Measurements from ENCODE around the gene ITPR3. TPM values are rescaled to one million over a fixed set of nuclear protein-coding genes. Genes with fewer than 3 reads are reported as not detected.

Gene ITPR3
- total RNA-seq, 1 donor from 2014 or later = 4.7 TPM

GRCh38 chr6:33709605-33710295 is 88.6 kb downstream of the ITPR3 start:
- Histone ChIP-seq H3K4me1 (ENCODE audit: control insufficient read depth in 3 of 3, insufficient read depth in 3 of 3, low read length in 3 of 3) (peaks cover 23 to 36% (median 32%) of the 10 kb centered on the region in 3 donors), H3K9me3 (ENCODE audit: control insufficient read depth in 3 of 3, low read length in 3 of 3) (no peaks in the 10 kb centered on the region), H3K4me3 (ENCODE audit: low read length in 3 of 3) (peak overlapping the region in 1 of 3 donors; percentile 90), H3K27me3 (ENCODE audit: control insufficient read depth in 3 of 3, insufficient read depth in 3 of 3, low read length in 3 of 3) (no peaks in the 10 kb centered on the region), H3K27ac (ENCODE audit: low read depth, low read length) (peak overlapping the region; percentile 89), H3K36me3 (ENCODE audit: control insufficient read depth in 3 of 3, insufficient read depth in 3 of 3, low read length in 3 of 3) (peaks cover 5 to 13% (median 7%) of the 10 kb centered on the region in 3 donors), H3K9ac (ENCODE audit: low read depth in 1 of 3, low read length in 3 of 3) (peak overlapping the region in 2 of 3 donors; percentile 59 to 94)

GRCh38 chr6:33710296-33711121 is 89.4 kb downstream of the ITPR3 start:
- peaks cover 5 to 13% (median 7%) of the 10 kb centered on the region in 3 donors for H3K36me3 ChIP-seq (ENCODE audit: control insufficient read depth in 3 of 3, insufficient read depth in 3 of 3, low read length in 3 of 3)
- peak overlapping the region; percentile 81 to 95 (median 90) for H3K4me3 ChIP-seq (ENCODE audit: low read length in 3 of 3)
- H3K4me1 ChIP-seq (ENCODE audit: control insufficient read depth in 3 of 3, insufficient read depth in 3 of 3, low read length in 3 of 3) = peaks cover 23 to 36% (median 32%) of the 10 kb centered on the region in 3 donors
- H3K27me3 ChIP-seq (ENCODE audit: control insufficient read depth in 3 of 3, insufficient read depth in 3 of 3, low read length in 3 of 3) = no peaks in the 10 kb centered on the region
- peak overlapping the region; percentile 80 to 94 (median 91) for H3K9ac ChIP-seq (ENCODE audit: low read depth in 1 of 3, low read length in 3 of 3)
- peak overlapping the region; percentile 89 for H3K27ac ChIP-seq (ENCODE audit: low read depth, low read length)
- H3K9me3 ChIP-seq (ENCODE audit: control insufficient read depth in 3 of 3, low read length in 3 of 3) = no peaks in the 10 kb centered on the region

DNA sequence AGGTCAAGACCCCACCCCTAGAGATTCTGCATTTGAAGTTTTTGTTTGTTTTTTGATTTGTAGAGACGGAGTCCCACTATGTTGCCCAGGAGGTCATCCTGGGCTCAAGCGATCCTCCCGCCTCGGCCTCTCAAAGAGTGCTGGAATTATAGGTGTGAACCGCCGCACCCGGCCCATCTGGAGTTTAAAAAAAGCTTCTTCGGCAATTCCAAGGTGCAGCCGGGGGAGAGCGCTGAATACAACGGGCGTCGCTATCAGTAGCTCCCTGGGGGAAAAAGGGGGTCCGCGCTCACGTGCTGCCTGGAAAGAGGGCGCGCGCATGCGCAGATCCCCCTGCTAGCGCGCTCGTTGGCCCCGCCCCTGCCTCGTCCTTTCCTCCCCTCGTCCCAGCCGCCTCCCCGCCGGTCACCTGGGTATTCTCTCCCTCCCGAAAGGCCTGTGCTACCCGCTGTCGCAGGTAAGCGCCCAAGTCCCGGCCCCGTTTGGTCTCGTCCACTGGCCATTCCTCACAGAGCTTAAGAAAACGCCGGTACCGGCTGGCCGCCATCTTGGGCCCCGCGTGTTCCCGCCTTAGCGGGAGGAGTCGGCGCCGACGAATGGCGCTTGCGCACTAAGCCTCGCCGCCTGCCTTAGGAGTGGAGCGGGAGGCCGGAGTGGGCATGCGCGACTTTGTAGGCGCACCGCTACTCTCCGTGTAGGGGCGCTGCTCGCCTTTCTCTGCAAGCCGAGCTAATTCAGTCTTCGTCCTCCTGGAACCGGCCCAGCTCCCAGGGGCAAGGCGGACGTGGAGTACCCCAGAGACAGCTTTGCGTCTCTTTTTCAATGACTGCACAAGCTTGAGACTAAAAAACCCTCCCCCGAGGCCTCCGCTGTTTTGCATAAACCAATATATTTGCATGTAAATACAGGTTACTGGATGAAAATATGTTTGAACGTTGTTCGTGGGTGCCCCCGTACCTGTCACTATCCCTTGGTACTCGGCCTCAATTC is 90.3 kb downstream of the ITPR3 start, which contains the start of gene UQCC2:
Gene UQCC2, minus strand, starts transcription at position 561 of the 990 bp plus-strand sequence. Its CDS starts 14 bp downstream, at position 547.
- peaks cover 23 to 36% (median 32%) of the 10 kb centered on the region in 3 donors for H3K4me1 ChIP-seq (ENCODE audit: control insufficient read depth in 3 of 3, insufficient read depth in 3 of 3, low read length in 3 of 3)
- no peaks in the 10 kb centered on the region for H3K9me3 ChIP-seq (ENCODE audit: control insufficient read depth in 3 of 3, low read length in 3 of 3)
- H3K36me3 ChIP-seq (ENCODE audit: control insufficient read depth in 3 of 3, insufficient read depth in 3 of 3, low read length in 3 of 3) = peaks cover 5 to 13% (median 5%) of the 10 kb centered on the region in 3 donors
- peak within 1 kb of the TSS; percentile 81 to 95 (median 90) for H3K4me3 ChIP-seq (ENCODE audit: low read length in 3 of 3)
- H3K9ac ChIP-seq (ENCODE audit: low read depth in 1 of 3, low read length in 3 of 3) = peak within 1 kb of the TSS; percentile 80 to 94 (median 91)
- H3K27ac ChIP-seq (ENCODE audit: low read depth, low read length) = peak within 1 kb of the TSS; percentile 89
- no peaks in the 10 kb centered on the region for H3K27me3 ChIP-seq (ENCODE audit: control insufficient read depth in 3 of 3, insufficient read depth in 3 of 3, low read length in 3 of 3)

DNA sequence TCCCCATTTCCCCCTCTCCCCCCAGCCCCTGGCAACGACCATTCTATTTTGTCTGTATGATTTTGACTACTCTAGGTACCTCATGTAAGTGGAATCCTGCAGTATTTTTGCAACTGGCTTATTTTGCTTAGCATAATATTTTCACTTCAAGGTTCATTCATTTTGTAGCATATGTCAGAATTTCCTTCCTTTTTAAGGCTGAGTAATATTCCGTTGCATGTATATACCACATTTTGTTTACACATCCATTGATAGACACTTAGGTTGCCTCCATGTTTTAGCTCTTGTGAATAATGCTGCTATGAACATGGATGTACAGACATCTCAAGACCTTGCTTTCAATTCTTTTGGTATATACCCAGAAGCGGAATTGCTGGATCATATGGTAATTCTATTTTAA is 91.8 kb downstream of the ITPR3 start:
- Histone ChIP-seq H3K4me1 (ENCODE audit: control insufficient read depth in 3 of 3, insufficient read depth in 3 of 3, low read length in 3 of 3) (peaks cover 23 to 43% (median 34%) of the 10 kb centered on the region in 3 donors), H3K36me3 (ENCODE audit: control insufficient read depth in 3 of 3, insufficient read depth in 3 of 3, low read length in 3 of 3) (peaks cover 2 to 13% (median 4%) of the 10 kb centered on the region in 3 donors), H3K9me3 (ENCODE audit: control insufficient read depth in 3 of 3, low read length in 3 of 3) (no peaks in the 10 kb centered on the region), H3K9ac (ENCODE audit: low read depth in 1 of 3, low read length in 3 of 3) (no peak overlapping the region), H3K4me3 (ENCODE audit: low read length in 3 of 3) (no peak overlapping the region), H3K27me3 (ENCODE audit: control insufficient read depth in 3 of 3, insufficient read depth in 3 of 3, low read length in 3 of 3) (no peaks in the 10 kb centered on the region), H3K27ac (ENCODE audit: low read depth, low read length) (no peak overlapping the region)

DNA sequence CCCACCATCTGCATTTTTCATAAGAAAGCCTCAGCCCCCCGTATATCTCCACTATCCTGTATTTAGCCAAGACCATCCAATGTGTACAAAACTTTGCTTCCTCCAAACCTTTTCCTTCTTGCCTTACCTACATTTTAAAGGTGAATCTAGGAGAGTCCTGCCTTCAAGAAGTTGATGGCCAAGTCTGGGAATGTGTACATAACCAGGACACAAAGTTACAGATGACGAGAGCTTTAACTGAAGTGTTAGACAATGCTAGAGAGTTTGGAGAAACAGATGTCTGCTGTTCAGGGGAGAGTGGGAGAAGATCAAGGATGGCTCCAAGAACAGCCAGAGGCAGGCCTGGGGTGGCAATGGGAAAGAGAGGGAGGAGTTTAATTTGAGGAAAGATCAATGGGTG is 92.7 kb downstream of the ITPR3 start:
- Histone ChIP-seq H3K4me1 (ENCODE audit: control insufficient read depth in 3 of 3, insufficient read depth in 3 of 3, low read length in 3 of 3) (peaks cover 23 to 36% (median 36%) of the 10 kb centered on the region in 3 donors), H3K27ac (ENCODE audit: low read depth, low read length) (no peak overlapping the region), H3K9me3 (ENCODE audit: control insufficient read depth in 3 of 3, low read length in 3 of 3) (no peaks in the 10 kb centered on the region), H3K27me3 (ENCODE audit: control insufficient read depth in 3 of 3, insufficient read depth in 3 of 3, low read length in 3 of 3) (no peaks in the 10 kb centered on the region), H3K9ac (ENCODE audit: low read depth in 1 of 3, low read length in 3 of 3) (no peak overlapping the region), H3K4me3 (ENCODE audit: low read length in 3 of 3) (no peak overlapping the region), H3K36me3 (ENCODE audit: control insufficient read depth in 3 of 3, insufficient read depth in 3 of 3, low read length in 3 of 3) (peaks cover 0 to 10% (median 2%) of the 10 kb centered on the region in 3 donors)

- no peak overlapping the region for H3K27ac ChIP-seq (ENCODE audit: low read depth, low read length)
- no peaks in the 10 kb centered on the region for H3K9me3 ChIP-seq (ENCODE audit: control insufficient read depth in 3 of 3, low read length in 3 of 3)
- no peak overlapping the region for H3K4me3 ChIP-seq (ENCODE audit: low read length in 3 of 3)
- H3K9ac ChIP-seq (ENCODE audit: low read depth in 1 of 3, low read length in 3 of 3) = no peak overlapping the region
- H3K4me1 ChIP-seq (ENCODE audit: control insufficient read depth in 3 of 3, insufficient read depth in 3 of 3, low read length in 3 of 3) = peaks cover 22 to 29% (median 28%) of the 10 kb centered on the region in 3 donors
- peaks cover 0 to 3% (median 2%) of the 10 kb centered on the region in 3 donors for H3K36me3 ChIP-seq (ENCODE audit: control insufficient read depth in 3 of 3, insufficient read depth in 3 of 3, low read length in 3 of 3)
- H3K27me3 ChIP-seq (ENCODE audit: control insufficient read depth in 3 of 3, insufficient read depth in 3 of 3, low read length in 3 of 3) = no peaks in the 10 kb centered on the region
These were observed 93.4 kb downstream of the ITPR3 start for GRCh38 chr6:33714385-33715040.

GRCh38 chr6:33716379-33716778 is 95.3 kb downstream of the ITPR3 start:
- no peak overlapping the region for H3K9ac ChIP-seq (ENCODE audit: low read depth in 1 of 3, low read length in 3 of 3)
- no peaks in the 10 kb centered on the region for H3K27me3 ChIP-seq (ENCODE audit: control insufficient read depth in 3 of 3, insufficient read depth in 3 of 3, low read length in 3 of 3)
- no peak overlapping the region for H3K4me3 ChIP-seq (ENCODE audit: low read length in 3 of 3)
- no peaks in the 10 kb centered on the region for H3K9me3 ChIP-seq (ENCODE audit: control insufficient read depth in 3 of 3, low read length in 3 of 3)
- peaks cover 5 to 12% (median 12%) of the 10 kb centered on the region in 3 donors for H3K4me1 ChIP-seq (ENCODE audit: control insufficient read depth in 3 of 3, insufficient read depth in 3 of 3, low read length in 3 of 3)
- peaks cover 0 to 3% (median 0%) of the 10 kb centered on the region in 3 donors for H3K36me3 ChIP-seq (ENCODE audit: control insufficient read depth in 3 of 3, insufficient read depth in 3 of 3, low read length in 3 of 3)
- H3K27ac ChIP-seq (ENCODE audit: low read depth, low read length) = no peak overlapping the region

DNA sequence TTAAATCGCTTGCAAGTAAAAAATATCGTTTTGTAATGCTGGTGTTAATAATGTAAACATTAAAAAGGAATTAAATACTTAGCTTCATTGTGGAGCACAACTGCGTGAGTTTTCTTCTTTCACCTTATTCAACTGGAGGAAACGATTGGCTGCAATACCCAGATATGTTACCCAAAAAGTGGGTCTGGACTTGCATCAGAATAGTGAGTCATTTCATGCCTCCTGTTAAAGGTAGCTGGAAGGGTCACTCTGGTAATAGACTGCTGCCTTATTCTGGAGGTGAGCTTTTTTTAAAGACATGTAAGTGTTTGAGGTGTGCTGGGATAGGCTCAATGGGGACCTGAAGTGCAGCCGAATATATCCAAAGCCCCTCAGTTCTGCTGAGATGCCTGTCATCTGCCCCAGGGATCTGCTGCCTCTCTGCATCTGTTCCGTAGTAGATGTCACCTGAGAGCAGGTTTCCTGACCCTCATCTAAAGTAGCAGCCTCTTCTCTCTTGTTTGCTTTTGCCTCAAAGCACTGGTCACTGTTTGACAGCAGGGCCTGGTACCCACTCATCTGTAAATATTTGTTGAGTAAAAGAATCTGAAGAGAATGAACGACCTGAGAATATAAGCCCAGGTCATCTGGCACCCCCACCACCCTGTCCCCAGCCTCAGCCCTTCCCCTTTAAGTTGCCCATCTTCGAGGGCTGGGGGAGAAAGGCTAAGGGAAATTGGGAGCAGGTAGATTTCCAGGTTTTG is 95.9 kb downstream of the ITPR3 start:
- no peaks in the 10 kb centered on the region for H3K9me3 ChIP-seq (ENCODE audit: control insufficient read depth in 3 of 3, low read length in 3 of 3)
- peaks cover 1 to 9% (median 8%) of the 10 kb centered on the region in 3 donors for H3K4me1 ChIP-seq (ENCODE audit: control insufficient read depth in 3 of 3, insufficient read depth in 3 of 3, low read length in 3 of 3)
- no peak overlapping the region for H3K4me3 ChIP-seq (ENCODE audit: low read length in 3 of 3)
- no peak overlapping the region for H3K9ac ChIP-seq (ENCODE audit: low read depth in 1 of 3, low read length in 3 of 3)
- no peaks in the 10 kb centered on the region for H3K27me3 ChIP-seq (ENCODE audit: control insufficient read depth in 3 of 3, insufficient read depth in 3 of 3, low read length in 3 of 3)
- H3K27ac ChIP-seq (ENCODE audit: low read depth, low read length) = no peak overlapping the region
- H3K36me3 ChIP-seq (ENCODE audit: control insufficient read depth in 3 of 3, insufficient read depth in 3 of 3, low read length in 3 of 3) = peaks cover 2 to 7% (median 6%) of the 10 kb centered on the region in 3 donors

Data from skeletal muscle tissue (tissue), 4 donors.